H9 (cell line): ENCODE results near the gene CARM1. TPM values are rescaled to one million over a fixed set of nuclear protein-coding genes. Genes with fewer than 3 reads are reported as not detected.

Experiments used
- DNase-seq: peaks from one replicate; pipeline ENCODE4 v3.0.0-alpha.2; 2017
- H2AFZ ChIP-seq: one replicate; pipeline ENCODE4 v1.6.1; 2013; ENCODE audit warnings: mild to moderate bottlenecking, low read length, control low read depth, moderate library complexity
- H2AK5ac ChIP-seq: 2 replicates; pipeline ENCODE4 v1.6.1; 2013; ENCODE audit warnings: low read length, control low read depth, mixed read lengths; ENCODE audit not compliant: insufficient read length
- H2BK120ac ChIP-seq: one replicate; pipeline ENCODE4 v1.6.1; 2013; ENCODE audit warnings: low read depth, mild to moderate bottlenecking, low read length, control low read depth, inconsistent platforms; ENCODE audit not compliant: poor library complexity, severe bottlenecking
- H2BK12ac ChIP-seq: 2 replicates; pipeline ENCODE4 v1.6.1; 2013; ENCODE audit warnings: low read length, control low read depth, mixed read lengths, low read depth; ENCODE audit not compliant: insufficient read length
- H2BK15ac ChIP-seq: 2 replicates; pipeline ENCODE4 v1.6.1; 2013; ENCODE audit warnings: low read depth, low read length, control low read depth
- H2BK20ac ChIP-seq: one replicate; pipeline ENCODE4 v1.6.1; 2013; ENCODE audit warnings: low read depth, mild to moderate bottlenecking, low read length, control low read depth, inconsistent platforms; ENCODE audit not compliant: poor library complexity, severe bottlenecking
- H2BK5ac ChIP-seq: 2 replicates; pipeline ENCODE4 v1.6.1; 2013; ENCODE audit warnings: low read length, control low read depth, mixed read lengths; ENCODE audit not compliant: insufficient read length
- H3K14ac ChIP-seq: 2 replicates; pipeline ENCODE4 v1.6.1; 2013; ENCODE audit warnings: low read length, control low read depth; ENCODE audit not compliant: insufficient read depth
- H3K18ac ChIP-seq: 2 replicates; pipeline ENCODE4 v1.6.1; 2013; ENCODE audit warnings: low read depth, mild to moderate bottlenecking, mixed read lengths, low read length, control low read depth; ENCODE audit not compliant: insufficient read length
- H3K23ac ChIP-seq: 2 replicates; pipeline ENCODE4 v1.6.1; 2013; ENCODE audit warnings: low read length, control low read depth, mixed read lengths, low read depth; ENCODE audit not compliant: insufficient read length
- H3K23me2 ChIP-seq: 2 replicates; pipeline ENCODE4 v1.6.1; 2013; ENCODE audit warnings: low read depth, mild to moderate bottlenecking, mixed read lengths, low read length, control low read depth; ENCODE audit not compliant: insufficient read length, poor library complexity, severe bottlenecking
- H3K27ac ChIP-seq: 2 replicates; pipeline ENCODE4 v1.5.1; 2013; ENCODE audit warnings: low read length, control low read depth, mixed read lengths, low read depth; ENCODE audit not compliant: insufficient read length
- H3K27me3 ChIP-seq: 2 replicates; pipeline ENCODE4 v1.6.1; 2013; ENCODE audit warnings: low read length, control low read depth, inconsistent platforms; ENCODE audit not compliant: insufficient read depth
- H3K4ac ChIP-seq: 2 replicates; pipeline ENCODE4 v1.6.1; 2013; ENCODE audit warnings: low read depth, mild to moderate bottlenecking, control low read depth, inconsistent platforms, low read length, moderate library complexity
- H3K4me1 ChIP-seq: 2 replicates; pipeline ENCODE4 v1.6.1; 2013; ENCODE audit warnings: low read length, control low read depth, inconsistent platforms; ENCODE audit not compliant: insufficient read depth
- H3K4me2 ChIP-seq: 2 replicates; pipeline ENCODE4 v1.6.1; 2013; ENCODE audit warnings: low read length, control low read depth, mixed read lengths; ENCODE audit not compliant: insufficient read length, insufficient read depth
- H3K56ac ChIP-seq: 2 replicates; pipeline ENCODE4 v1.6.1; 2013; ENCODE audit warnings: low read depth, mild to moderate bottlenecking, mixed read lengths, low read length, control low read depth; ENCODE audit not compliant: insufficient read length
- H3K79me1 ChIP-seq: 2 replicates; pipeline ENCODE4 v1.6.1; 2013; ENCODE audit warnings: low read depth, mild to moderate bottlenecking, moderate library complexity, low read length, control low read depth, inconsistent platforms; ENCODE audit not compliant: insufficient read depth, poor library complexity, severe bottlenecking
- H3K79me2 ChIP-seq: 2 replicates; pipeline ENCODE4 v1.6.1; 2013; ENCODE audit warnings: low read length, control low read depth, inconsistent platforms; ENCODE audit not compliant: insufficient read depth
- H3K9ac ChIP-seq: 2 replicates; pipeline ENCODE4 v1.6.1; 2013; ENCODE audit warnings: low read length, control low read depth, mixed read lengths; ENCODE audit not compliant: insufficient read length; ENCODE audit errors: extremely low read depth
- H3K9me3 ChIP-seq: one replicate; pipeline ENCODE4 v1.6.1; 2013; ENCODE audit warnings: low read depth, low read length, inconsistent platforms; ENCODE audit not compliant: control insufficient read depth
- H3T11ph ChIP-seq: one replicate; pipeline ENCODE4 v1.6.1; 2013; ENCODE audit warnings: mild to moderate bottlenecking, low read length, control low read depth, inconsistent platforms
- H4K20me1 ChIP-seq: one replicate; pipeline ENCODE4 v1.6.1; 2013; ENCODE audit not compliant: control insufficient read depth, insufficient read length, insufficient read depth
- H4K5ac ChIP-seq: 2 replicates; pipeline ENCODE4 v1.6.1; 2013; ENCODE audit warnings: low read depth, mild to moderate bottlenecking, mixed read lengths, low read length, control low read depth; ENCODE audit not compliant: insufficient read length
- H4K8ac ChIP-seq: replicated peaks from 2 replicates; pipeline ENCODE4 v1.6.1; 2013; ENCODE audit warnings: low read length, control low read depth, mixed read lengths, low read depth; ENCODE audit not compliant: insufficient read length
- H4K91ac ChIP-seq: 2 replicates; pipeline ENCODE4 v1.6.1; 2013; ENCODE audit warnings: low read depth, mild to moderate bottlenecking, moderate library complexity, mixed read lengths, low read length, control low read depth; ENCODE audit not compliant: insufficient read length
- H3K27ac Mint-ChIP-seq, 3 experiments: 2 replicates in 2 of 3; 3 replicates in 1 of 3; pipeline ENCODE4 v1.8.0; 2020 to 2021; ENCODE audit warnings: mixed read lengths in 3 of 3, mild to moderate bottlenecking in 1 of 3, moderate library complexity in 1 of 3
- H3K27me3 Mint-ChIP-seq: 2 replicates; pipeline ENCODE4 v1.8.0; 2021; ENCODE audit warnings: low read depth, mild to moderate bottlenecking, moderate library complexity, mixed read lengths
- H3K36me3 Mint-ChIP-seq, 3 experiments: 2 replicates in 2 of 3; 3 replicates in 1 of 3; pipeline ENCODE4 v1.8.0; 2020 to 2021; ENCODE audit warnings: low read depth in 3 of 3, mixed read lengths in 3 of 3; ENCODE audit not compliant: insufficient read depth in 1 of 3
- H3K4me1 Mint-ChIP-seq, 2 experiments: 2 replicates each; pipeline ENCODE4 v1.8.0; 2020; ENCODE audit warnings: mixed read lengths in 2 of 2
- H3K4me3 Mint-ChIP-seq, 2 experiments: 2 replicates in 1 of 2; 3 replicates in 1 of 2; pipeline ENCODE4 v1.8.0; 2020 to 2021; ENCODE audit warnings: mild to moderate bottlenecking in 2 of 2, mixed read lengths in 2 of 2, moderate library complexity in 1 of 2
- H3K9me3 Mint-ChIP-seq, 2 experiments: 2 replicates in 1 of 2; 3 replicates in 1 of 2; pipeline ENCODE4 v1.8.0; 2020; ENCODE audit warnings: mild to moderate bottlenecking in 2 of 2, mixed read lengths in 2 of 2, moderate library complexity in 1 of 2
- CTCF ChIP-seq: fragments of 200-600 bp; sonication (generic); conservative IDR thresholded peaks from 3 replicates; pipeline ENCODE4 v1.8.0; 2021; ENCODE audit warnings: antibody characterized with exemption, mild to moderate bottlenecking
- WGBS: extraction: QIAGEN DNeasy Blood & Tissue Kit; methylation state at CpG from one replicate; pipeline ENCODE4 v1.1.7; 2013; ENCODE audit warnings: missing lambda C conversion rate, low lambda C conversion rate, mixed read lengths; ENCODE audit not compliant: insufficient read length; ENCODE audit errors: extremely low coverage; 5-methylcytosine and 5-hydroxymethylcytosine counted together
- total RNA-seq: library from RNA; stranded (reverse); gene quantifications from 2 replicates; pipeline ENCODE4 v1.2.1, GENCODE V29; 2021

CARM1 gene
- total RNA-seq, 1 experiment from 2014 or later = 111 TPM

- Histone ChIP-seq H3K9me3 (no peaks in the 10 kb centered on the region), H3K9ac (no peak overlapping the region)
- peak overlapping the region in 1 of 3 experiments; percentile 49; a peak in 1 of 7 replicates for H3K27ac Mint-ChIP-seq
Measured at GRCh38 chr19:10924597-10924996, 53.2 kb downstream of the CARM1 start.

More at GRCh38 chr19:10924597-10924996, 53.2 kb downstream of the CARM1 start:
- H4K8ac ChIP-seq = no peak overlapping the region
- no peak overlapping the region for H3K18ac ChIP-seq
- no peak overlapping the region for H3K4ac ChIP-seq
- H2AK5ac ChIP-seq = no peak overlapping the region
- H3K79me2 ChIP-seq = peaks cover 3% of the 10 kb centered on the region; the same call in 1 of the 2 replicates
- no peak overlapping the region for H3K27ac ChIP-seq
- H2BK20ac ChIP-seq = no peak overlapping the region
- peaks cover 11% of the 10 kb centered on the region for H3K23me2 ChIP-seq
- H3K56ac ChIP-seq = no peak overlapping the region
- H4K20me1 ChIP-seq = no peaks in the 10 kb centered on the region
- no peaks in the 10 kb centered on the region for H3K4me1 ChIP-seq
- no peak overlapping the region for H4K5ac ChIP-seq
- H4K91ac ChIP-seq = no peak overlapping the region
- no peak for DNase-seq
- H2BK5ac ChIP-seq = no peak overlapping the region
- H2BK12ac ChIP-seq = no peak overlapping the region
- H3K27me3 ChIP-seq = no peaks in the 10 kb centered on the region
- Mint-ChIP-seq H3K4me3 (no peak overlapping the region; a peak in 1 of 5 replicates), H3K9me3 (no peaks in the 10 kb centered on the region), H3K4me1 (peaks cover 9 to 12% of the 10 kb centered on the region in 2 experiments), H3K27me3 (peaks cover 2% of the 10 kb centered on the region; the same call in 1 of the 2 replicates), H3K36me3 (peaks cover 13 to 50% (median 45%) of the 10 kb centered on the region in 3 experiments; a peak in 6 of 7 replicates)
- H3T11ph ChIP-seq = no peak overlapping the region
- no peak overlapping the region for H2AFZ ChIP-seq
- no peak overlapping the region for H3K14ac ChIP-seq
- no peak overlapping the region for H2BK120ac ChIP-seq
- TF ChIP-seq CTCF = no peak
- H3K4me2 ChIP-seq = no peak overlapping the region
- H3K79me1 ChIP-seq = no peaks in the 10 kb centered on the region
- no peak overlapping the region for H3K23ac ChIP-seq
- WGBS = no CpG with 5 or more reads among the region's 13 CpGs
- H2BK15ac ChIP-seq = no peak overlapping the region
